ENCODE measurements around the gene CXCR4.
A peak's percentile ranks its signal among the peaks of the same experiment; 100 is the strongest.

Gene CXCR4

DNA sequence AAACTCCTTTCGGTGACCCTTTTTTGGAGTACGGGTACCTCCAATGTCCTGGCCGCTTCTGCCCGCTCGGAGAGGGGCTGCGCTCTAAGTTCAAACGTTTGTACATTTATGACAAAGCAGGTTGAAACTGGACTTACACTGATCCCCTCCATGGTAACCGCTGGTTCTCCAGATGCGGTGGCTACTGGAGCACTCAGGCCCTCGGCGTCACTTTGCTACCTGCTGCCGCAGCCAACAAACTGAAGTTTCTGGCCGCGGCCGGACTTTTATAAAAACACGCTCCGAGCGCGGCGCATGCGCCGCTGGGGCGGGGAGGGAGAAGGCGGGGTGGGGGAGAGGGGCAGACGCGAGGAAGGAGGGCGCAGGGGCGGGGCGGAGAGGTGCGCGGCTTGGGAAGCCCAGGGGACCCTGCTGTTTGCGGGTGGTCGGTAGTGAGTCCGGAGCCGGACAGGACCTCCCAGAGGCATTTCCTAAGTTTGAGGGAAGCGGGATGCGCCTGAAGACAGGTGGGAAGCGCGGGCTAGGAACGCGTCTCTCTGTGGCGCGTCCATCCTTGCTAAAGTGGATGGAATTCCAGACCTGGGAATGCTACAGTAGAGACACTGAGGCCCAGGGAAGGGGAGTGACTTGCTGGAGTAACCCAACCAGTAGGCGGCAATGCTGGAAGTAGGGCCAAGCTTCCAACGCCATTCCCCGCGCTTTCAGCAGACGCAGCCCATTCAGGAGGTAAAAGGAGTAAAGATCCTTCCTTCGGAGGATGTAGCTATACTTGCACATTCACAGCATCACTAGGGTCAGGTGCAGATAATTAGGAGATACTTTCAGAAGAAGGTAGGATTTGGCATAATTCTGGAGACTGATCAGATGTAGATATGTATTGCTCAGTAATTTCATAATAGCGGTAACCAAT lies at the start of gene CXCR4:
CXCR4 (minus strand) TSS at position 241 of the 910 bp plus-strand sequence; CDS start at position 152, 89 bp downstream.
- DNase-seq, result peak; percentile 94

DNA sequence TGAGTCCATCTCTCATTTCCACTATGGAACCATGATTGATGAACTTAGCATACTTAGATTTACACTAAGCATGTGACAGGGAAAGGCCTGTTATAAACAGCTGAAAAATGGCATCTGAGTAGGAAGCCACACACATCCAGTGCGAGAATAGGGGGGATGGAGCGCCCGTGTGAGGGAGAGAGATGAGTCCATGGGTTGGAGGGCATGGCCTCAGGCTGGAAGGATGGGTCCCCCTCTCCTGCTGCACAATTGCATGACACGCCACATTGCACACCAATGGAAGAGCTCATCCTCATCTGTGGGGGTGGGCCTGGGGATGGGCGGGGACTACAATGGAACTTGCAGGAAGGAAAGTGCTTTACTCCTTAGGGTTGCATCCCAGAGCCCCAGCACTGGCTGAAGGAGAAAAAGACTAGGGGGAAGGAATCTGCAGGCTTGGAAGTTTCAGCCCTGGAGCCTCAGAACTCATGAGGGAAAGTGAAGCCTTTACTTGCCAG lies 46.4 kb upstream of the CXCR4 start:
- DNase-seq, result no peak

GRCh38 chr2:136162438-136162837 lies 44.5 kb upstream of the CXCR4 start:
- no peak for DNase-seq

GRCh38 chr2:136156411-136156810 lies 38.5 kb upstream of the CXCR4 start:
- DNase-seq, result no peak

DNA sequence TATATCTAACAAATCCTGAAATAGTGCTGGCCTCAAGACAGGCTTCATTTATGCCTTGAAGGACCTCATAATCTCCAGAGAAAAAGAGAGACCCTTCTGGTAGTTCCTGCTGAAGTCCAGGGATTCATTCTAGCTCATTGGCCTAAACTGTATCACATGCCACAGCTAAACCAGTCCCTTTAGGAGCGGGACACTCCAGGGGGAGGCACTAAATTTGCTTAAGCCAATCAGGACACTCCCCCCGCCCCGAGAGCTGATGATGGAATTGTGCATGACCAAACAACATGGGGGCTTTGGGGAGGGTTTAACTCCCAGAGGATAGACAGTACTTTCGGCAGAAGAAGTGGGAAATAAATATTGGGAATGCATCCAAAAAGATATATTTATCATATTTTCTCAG lies 36.4 kb upstream of the CXCR4 start:
- no peak for DNase-seq

DNA sequence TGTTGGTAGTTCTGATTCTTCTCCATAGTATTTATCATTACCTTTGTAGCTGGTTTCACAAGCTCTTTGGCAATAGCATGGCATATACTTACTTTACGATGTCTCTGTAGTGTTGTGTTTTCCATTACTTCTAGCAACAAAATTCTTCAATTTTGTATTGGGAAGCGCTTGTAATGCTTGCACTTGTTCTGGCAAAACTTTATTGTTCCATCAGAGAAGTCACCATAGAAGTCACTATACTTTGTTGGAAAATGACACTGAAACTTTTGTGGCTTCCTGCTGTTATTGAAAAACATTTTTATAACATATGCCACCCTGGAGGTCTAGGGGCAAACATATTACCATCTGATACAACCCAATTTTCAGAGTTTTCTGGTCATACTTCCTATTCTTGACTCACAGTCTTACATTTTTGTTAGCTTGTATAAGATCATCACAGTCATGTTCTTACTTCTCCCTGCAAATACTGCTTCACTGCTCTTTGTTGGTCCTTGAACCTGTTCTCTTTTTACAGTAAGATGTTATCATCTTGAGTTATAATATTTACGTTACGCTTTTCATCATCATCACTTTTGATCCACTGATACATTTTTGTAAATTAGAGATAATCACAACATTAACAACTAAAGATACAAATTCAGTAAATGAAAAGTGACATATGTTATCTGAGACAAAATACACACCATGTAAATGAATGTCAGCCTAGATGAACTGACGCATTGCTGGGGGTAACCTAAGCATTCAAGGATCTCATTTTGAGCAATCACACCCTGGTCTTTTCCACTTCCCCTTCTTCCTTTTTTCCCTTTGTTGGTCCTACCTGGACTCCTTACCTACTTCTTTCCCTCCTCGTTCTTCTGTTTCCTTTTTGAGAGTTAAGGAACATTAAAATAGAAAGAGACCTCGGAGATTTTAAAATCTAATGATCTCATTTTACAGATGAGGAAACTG lies 33.3 kb upstream of the CXCR4 start:
- no peak for DNase-seq

- DNase-seq, result no peak
These were observed 31.1 kb upstream of the CXCR4 start for GRCh38 chr2:136149011-136149410.

DNA sequence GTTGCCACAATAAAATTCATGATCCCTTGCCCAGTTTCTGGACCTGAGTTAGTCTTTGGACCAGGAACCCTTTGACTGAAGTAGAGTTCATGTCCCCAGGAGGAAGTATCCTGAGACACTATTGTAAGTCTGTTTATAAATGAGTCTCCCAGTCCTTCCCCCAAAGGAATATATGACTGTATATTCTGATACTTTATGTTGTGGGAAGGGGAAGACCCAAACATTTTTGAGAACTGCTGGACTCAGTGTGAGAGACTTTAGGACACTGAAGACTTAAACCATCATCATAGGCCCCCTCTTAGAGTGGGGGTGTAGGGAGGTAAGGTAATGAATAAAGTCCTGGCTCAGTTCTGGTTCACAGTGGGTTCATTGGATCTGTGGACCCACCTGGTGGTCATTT lies 28.6 kb upstream of the CXCR4 start:
- no peak for DNase-seq

GRCh38 chr2:136143603-136144451 lies 25.9 kb upstream of the CXCR4 start:
- DNase-seq, result no peak

GRCh38 chr2:136141510-136142149 lies 23.7 kb upstream of the CXCR4 start:
- no peak for DNase-seq

DNA sequence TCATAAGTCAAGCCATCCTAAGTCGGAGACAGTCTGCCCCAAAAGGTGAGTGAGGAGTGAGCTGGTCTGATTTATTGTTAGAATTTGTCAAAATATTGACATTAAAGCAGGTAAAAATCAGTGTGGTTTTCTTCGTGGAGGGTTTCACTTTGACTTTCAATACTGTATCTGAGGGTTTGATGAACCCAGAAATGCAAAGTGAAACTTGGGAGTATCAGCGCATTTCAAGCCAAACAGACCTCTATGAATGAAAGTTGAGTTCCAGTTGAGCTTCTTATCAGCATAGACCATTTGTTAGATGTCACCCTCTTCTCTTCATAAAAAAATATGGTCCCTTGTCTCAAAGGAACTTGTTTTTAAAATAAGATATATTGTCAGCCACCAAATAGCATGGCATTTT lies 21.7 kb upstream of the CXCR4 start:
- DNase-seq, result peak; percentile 26

DNA sequence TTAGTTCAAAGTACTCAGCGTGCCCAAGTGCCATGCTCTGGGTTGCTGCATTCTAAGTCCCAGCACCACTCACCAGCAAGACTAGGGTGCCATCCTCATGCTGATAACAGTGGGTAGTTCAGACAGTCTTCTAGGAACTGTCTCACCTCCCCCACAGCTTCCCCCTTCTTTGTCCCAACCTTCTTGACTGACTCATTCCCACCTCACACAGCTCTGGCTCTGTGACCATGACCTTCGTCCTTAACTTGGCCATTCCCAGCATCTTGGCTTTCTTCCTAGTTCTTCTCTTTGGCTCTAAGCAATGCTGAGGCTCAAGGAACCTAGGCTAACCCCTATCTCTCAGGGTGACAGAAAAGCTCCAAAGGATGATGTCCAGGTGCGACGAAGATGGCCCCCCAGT lies 20.0 kb upstream of the CXCR4 start:
- no peak for DNase-seq

DNA sequence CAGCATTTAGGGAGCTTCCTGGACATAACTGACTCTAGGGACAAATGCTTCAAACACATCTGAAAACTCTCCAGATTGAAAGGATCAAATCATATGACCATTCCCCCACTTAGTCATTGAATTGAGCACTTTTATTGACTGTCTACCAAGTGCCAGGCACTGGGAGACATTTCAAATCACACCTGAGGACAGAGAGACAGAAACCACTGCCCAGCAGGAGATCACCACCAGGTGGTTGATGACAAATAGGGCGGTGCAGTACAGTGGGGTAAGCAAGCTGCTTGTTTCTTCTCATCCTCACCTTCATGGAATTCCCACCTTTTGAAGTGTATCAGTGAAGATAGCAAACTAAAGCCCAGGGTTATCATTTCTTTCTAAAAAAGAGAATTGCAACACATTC lies 19.0 kb upstream of the CXCR4 start:
- peak; percentile 58 for DNase-seq

DNA sequence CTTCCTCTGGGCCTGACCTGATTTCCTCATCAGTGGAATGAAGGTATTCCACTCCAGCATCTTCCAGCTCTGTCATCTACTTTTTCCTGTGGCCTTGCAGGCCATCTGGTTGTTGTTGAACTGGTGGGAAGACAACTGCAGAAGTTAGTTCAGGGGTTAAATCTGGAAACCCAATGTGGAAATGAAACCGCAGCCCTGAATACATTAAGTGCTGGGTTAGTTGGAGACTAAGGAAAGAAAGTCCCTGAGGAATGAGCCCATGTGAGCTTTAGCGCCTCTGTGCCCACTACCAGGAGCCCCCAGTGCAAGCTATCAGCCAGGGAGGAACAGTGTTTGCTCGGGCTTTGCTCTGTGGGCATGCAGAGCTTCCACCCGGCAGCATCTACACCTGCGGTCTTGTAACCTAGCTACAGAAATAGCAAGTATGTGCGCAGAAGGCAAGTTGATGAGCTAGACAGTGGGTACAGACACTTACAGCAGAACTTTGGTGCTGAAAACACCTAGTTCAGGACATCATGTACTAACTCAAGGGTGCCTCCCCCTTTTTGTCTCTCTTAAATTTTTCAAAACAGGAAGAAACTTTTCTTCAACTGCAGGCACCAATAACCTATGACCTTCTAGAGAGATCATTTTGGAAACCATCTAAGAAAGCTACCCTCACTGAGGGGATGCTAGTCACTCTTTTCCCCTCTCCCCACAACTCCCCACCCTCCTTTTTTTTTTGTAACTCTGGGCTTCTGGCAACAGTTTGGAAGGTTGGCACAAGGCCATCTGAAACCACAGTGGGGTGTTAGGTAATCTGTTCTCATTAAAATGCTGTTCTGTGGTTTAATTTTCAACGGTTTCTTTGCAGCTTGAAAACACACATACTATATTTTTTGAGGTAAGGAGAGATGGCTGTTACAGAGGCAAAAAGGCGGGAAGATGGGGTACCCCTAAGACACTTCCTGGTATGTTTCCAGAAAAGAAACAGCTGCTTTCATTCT lies 18.3 kb upstream of the CXCR4 start:
- DNase-seq, result peak; percentile 92

- no peak for DNase-seq
These were observed 17.5 kb upstream of the CXCR4 start for GRCh38 chr2:136135462-136135861.

DNA sequence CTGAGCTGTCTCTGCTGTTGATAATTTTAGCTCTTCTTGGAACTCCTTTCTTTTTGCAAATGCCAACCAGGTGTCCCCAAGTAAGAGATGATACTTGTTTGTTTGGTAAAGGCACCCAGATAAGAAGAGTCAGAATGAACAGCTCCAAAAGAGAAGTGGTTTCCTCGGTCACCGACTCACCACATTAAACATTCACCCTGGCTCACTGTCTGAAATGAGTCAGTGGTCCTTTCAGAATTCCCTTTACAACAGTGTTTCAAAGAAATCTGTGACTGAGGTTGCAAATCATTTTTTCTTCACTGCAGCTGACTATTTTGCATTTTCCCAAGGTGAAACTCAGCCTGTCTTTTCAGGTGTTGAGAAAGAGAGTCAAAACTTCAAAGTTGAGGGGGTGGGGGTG lies 16.2 kb upstream of the CXCR4 start:
- DNase-seq, result peak; percentile 75

GRCh38 chr2:136133586-136133985 lies 15.6 kb upstream of the CXCR4 start:
- no peak for DNase-seq

GRCh38 chr2:136133176-136133575 lies 15.2 kb upstream of the CXCR4 start:
- DNase-seq, result no peak

DNA sequence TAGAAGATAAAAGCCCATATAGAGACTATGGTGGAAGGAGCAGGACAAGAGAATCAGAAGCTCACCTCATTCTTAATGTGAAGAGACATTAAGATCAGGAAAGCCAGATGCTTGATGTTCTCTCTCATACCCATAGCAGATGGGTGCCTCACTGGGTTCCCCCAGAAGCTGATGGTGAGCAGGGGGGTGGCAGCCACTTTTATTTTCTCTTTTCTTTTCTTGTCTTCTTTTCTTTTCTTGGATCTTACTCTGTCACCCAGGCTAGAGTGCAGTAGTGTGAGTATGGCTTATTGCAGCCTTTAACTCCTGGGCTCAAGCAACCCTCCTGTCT lies 14.8 kb upstream of the CXCR4 start:
- no peak for DNase-seq

GRCh38 chr2:136131961-136132824 lies 14.2 kb upstream of the CXCR4 start:
- DNase-seq, result peak; percentile 83
